ENCODE data around the gene RFNG. TPM values are rescaled to one million over a fixed set of nuclear protein-coding genes. Genes with fewer than 3 reads are reported as not detected.
A peak's percentile ranks its signal among the peaks of the same experiment; 100 is the strongest.

Gene RFNG
- total and polyA plus RNA-seq, 2 of the 13 experiments (the other 11 are each of a cell fraction or from before 2014, with no cell fraction given) = 61.4 to 64.0 TPM

DNA sequence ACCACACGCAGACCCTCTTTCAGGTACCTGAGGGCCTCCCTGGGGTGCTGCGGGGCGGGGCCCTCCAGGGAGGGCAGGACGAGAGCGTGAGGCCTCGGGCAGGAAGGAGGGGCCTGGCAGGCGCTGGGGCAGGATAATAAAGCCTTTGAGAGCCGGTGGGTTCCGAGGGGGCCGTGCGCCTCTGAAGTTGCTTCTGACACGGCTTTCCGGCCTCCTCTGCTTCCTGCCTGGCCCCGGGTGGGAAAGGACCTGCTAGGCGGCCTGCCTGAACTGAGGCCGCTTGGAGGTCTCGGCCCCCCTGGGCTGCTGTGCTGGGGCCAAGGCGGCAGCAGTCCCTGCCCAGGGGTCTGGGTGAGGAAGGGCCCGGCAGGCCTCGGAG is 39.4 kb downstream of the RFNG start:
- Histone ChIP-seq H3K4me1 (ENCODE audit: insufficient read depth, low read length) (peaks cover 82% of the 10 kb centered on the region), H3K4me2 (ENCODE audit: low read depth, low read length) (no peak overlapping the region), H2AFZ (ENCODE audit: low read length) (no peak overlapping the region), H3K9ac (ENCODE audit: insufficient read depth, low read depth, low read length) (peak overlapping the region; percentile 37; the same call in 1 of the 2 replicates), H3K27me3 (ENCODE audit: control insufficient read depth in 1 of 2, insufficient read depth in 2 of 2, low read length in 2 of 2) (no peaks in the 10 kb centered on the region), H3K79me2 (ENCODE audit: insufficient read depth, low read length) (no peaks in the 10 kb centered on the region), H3K9me3 (ENCODE audit: low read length) (no peaks in the 10 kb centered on the region), H3K4me3 (replicated peaks in 1 of 3; ENCODE audit: insufficient read depth in 1 of 3, low read depth in 2 of 3, low read length in 3 of 3) (no peak overlapping the region), H3K36me3 (replicated peaks in 1 of 2; ENCODE audit: control insufficient read depth in 1 of 2, insufficient read depth in 2 of 2, low read length in 2 of 2) (peaks cover 39 to 50% of the 10 kb centered on the region in 2 experiments), H3K27ac (ENCODE audit: extremely low read length, insufficient read depth, low read length) (peak overlapping the region; percentile 68), H4K20me1 (ENCODE audit: insufficient read depth, low read length) (no peaks in the 10 kb centered on the region)
- ChIA-PET CTCF (ENCODE audit: low intra/inter-chr PET ratio, low total read pairs) (no interaction called here), POLR2A (interaction anchor here (1.1 to 14.1 kb wide), 5 partner anchors 14 to 85 kb away, joined by 4 to 470 read pairs (median 7); partner anchors contain the start of genes MAFG and NOTUM)
- no peak for ATAC-seq
- WGBS (ENCODE audit: low lambda C conversion rate) = 95% methylated on average over 14 of the region's 20 CpGs
- no peak for FAIRE-seq
- intact Hi-C loops (cut with micrococcal nuclease; ENCODE audit: unreplicated experiment) = no loop called here
- in situ Hi-C loops (cut with HindIII; ENCODE audit: extremely low pct_ligation_motif_present, low pct_unique_long_range_greater_than_20kb) = no loop called here
- no TSS peak for BruUV-seq (replicated peaks)
- DNase-seq (ENCODE audit: low spot score) = no peak
- TF ChIP-seq FIP1L1 (IDR thresholded peaks at IDR 0.05; ENCODE audit: borderline replicate concordance, insufficient read depth, low read depth, low read length) (0 out of 2 replicates have a peak, but pooled peaks have one; percentile 11), POLR2AphosphoS5 (IDR thresholded peaks at IDR 0.05; ENCODE audit: low read depth, low read length) (0 out of 2 replicates have a peak, but pooled peaks have one; percentile 8), ZNF230 (CRISPR knock-in tag; IDR thresholded peaks at IDR 0.05) (no peak), MYNN (CRISPR knock-in tag; IDR thresholded peaks at IDR 0.05; ENCODE audit: low read depth) (no peak), HNRNPL (IDR thresholded peaks at IDR 0.05; ENCODE audit: low read depth, low read length) (peak; percentile 5; the same call in 1 of the 2 replicates), AGO1 (IDR thresholded peaks at IDR 0.05; ENCODE audit: low read depth, low read length, poor library complexity, severe bottlenecking) (peak; percentile 68), ZNF121 (CRISPR knock-in tag; IDR thresholded peaks at IDR 0.05) (no peak), ZBTB7B (CRISPR knock-in tag; IDR thresholded peaks at IDR 0.05) (peak; percentile 11; the same call in 1 of the 2 replicates), RBFOX2 (IDR thresholded peaks at IDR 0.05; ENCODE audit: low read depth, low read length) (peak; percentile 70)
- TF ChIP-seq, protein P1, sequence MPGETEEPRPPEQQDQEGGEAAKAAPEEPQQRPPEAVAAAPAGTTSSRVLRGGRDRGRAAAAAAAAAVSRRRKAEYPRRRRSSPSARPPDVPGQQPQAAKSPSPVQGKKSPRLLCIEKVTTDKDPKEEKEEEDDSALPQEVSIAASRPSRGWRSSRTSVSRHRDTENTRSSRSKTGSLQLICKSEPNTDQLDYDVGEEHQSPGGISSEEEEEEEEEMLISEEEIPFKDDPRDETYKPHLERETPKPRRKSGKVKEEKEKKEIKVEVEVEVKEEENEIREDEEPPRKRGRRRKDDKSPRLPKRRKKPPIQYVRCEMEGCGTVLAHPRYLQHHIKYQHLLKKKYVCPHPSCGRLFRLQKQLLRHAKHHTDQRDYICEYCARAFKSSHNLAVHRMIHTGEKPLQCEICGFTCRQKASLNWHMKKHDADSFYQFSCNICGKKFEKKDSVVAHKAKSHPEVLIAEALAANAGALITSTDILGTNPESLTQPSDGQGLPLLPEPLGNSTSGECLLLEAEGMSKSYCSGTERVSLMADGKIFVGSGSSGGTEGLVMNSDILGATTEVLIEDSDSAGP (CRISPR knock-in tag; IDR thresholded peaks at IDR 0.05; ENCODE audit: borderline replicate concordance) = 0 out of 2 replicates have a peak, but pooled peaks have one; percentile 4
- TF ChIP-seq, protein P2, sequence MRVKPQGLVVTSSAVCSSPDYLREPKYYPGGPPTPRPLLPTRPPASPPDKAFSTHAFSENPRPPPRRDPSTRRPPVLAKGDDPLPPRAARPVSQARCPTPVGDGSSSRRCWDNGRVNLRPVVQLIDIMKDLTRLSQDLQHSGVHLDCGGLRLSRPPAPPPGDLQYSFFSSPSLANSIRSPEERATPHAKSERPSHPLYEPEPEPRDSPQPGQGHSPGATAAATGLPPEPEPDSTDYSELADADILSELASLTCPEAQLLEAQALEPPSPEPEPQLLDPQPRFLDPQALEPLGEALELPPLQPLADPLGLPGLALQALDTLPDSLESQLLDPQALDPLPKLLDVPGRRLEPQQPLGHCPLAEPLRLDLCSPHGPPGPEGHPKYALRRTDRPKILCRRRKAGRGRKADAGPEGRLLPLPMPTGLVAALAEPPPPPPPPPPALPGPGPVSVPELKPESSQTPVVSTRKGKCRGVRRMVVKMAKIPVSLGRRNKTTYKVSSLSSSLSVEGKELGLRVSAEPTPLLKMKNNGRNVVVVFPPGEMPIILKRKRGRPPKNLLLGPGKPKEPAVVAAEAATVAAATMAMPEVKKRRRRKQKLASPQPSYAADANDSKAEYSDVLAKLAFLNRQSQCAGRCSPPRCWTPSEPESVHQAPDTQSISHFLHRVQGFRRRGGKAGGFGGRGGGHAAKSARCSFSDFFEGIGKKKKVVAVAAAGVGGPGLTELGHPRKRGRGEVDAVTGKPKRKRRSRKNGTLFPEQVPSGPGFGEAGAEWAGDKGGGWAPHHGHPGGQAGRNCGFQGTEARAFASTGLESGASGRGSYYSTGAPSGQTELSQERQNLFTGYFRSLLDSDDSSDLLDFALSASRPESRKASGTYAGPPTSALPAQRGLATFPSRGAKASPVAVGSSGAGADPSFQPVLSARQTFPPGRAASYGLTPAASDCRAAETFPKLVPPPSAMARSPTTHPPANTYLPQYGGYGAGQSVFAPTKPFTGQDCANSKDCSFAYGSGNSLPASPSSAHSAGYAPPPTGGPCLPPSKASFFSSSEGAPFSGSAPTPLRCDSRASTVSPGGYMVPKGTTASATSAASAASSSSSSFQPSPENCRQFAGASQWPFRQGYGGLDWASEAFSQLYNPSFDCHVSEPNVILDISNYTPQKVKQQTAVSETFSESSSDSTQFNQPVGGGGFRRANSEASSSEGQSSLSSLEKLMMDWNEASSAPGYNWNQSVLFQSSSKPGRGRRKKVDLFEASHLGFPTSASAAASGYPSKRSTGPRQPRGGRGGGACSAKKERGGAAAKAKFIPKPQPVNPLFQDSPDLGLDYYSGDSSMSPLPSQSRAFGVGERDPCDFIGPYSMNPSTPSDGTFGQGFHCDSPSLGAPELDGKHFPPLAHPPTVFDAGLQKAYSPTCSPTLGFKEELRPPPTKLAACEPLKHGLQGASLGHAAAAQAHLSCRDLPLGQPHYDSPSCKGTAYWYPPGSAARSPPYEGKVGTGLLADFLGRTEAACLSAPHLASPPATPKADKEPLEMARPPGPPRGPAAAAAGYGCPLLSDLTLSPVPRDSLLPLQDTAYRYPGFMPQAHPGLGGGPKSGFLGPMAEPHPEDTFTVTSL (CRISPR knock-in tag; IDR thresholded peaks at IDR 0.05; ENCODE audit: borderline replicate concordance) = no peak
- TF ChIP-seq, protein P3, sequence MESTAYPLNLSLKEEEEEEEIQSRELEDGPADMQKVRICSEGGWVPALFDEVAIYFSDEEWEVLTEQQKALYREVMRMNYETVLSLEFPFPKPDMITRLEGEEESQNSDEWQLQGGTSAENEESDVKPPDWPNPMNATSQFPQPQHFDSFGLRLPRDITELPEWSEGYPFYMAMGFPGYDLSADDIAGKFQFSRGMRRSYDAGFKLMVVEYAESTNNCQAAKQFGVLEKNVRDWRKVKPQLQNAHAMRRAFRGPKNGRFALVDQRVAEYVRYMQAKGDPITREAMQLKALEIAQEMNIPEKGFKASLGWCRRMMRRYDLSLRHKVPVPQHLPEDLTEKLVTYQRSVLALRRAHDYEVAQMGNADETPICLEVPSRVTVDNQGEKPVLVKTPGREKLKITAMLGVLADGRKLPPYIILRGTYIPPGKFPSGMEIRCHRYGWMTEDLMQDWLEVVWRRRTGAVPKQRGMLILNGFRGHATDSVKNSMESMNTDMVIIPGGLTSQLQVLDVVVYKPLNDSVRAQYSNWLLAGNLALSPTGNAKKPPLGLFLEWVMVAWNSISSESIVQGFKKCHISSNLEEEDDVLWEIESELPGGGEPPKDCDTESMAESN (CRISPR knock-in tag; conservative IDR thresholded peaks at IDR 0.05) = no peak
- TF ChIP-seq, protein P4, sequence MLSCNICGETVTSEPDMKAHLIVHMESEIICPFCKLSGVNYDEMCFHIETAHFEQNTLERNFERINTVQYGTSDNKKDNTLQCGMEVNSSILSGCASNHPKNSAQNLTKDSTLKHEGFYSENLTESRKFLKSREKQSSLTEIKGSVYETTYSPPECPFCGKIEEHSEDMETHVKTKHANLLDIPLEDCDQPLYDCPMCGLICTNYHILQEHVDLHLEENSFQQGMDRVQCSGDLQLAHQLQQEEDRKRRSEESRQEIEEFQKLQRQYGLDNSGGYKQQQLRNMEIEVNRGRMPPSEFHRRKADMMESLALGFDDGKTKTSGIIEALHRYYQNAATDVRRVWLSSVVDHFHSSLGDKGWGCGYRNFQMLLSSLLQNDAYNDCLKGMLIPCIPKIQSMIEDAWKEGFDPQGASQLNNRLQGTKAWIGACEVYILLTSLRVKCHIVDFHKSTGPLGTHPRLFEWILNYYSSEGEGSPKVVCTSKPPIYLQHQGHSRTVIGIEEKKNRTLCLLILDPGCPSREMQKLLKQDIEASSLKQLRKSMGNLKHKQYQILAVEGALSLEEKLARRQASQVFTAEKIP (CRISPR knock-in tag; IDR thresholded peaks at IDR 0.05; ENCODE audit: borderline replicate concordance) = no peak
